ENCODE measurements around the gene INVS.
"Not testable (repeated sequence)": the region's sequence is repeated elsewhere in the genome, so short reads cannot be mapped to it uniquely, and the experiment has no call there.

INVS gene, protein sequence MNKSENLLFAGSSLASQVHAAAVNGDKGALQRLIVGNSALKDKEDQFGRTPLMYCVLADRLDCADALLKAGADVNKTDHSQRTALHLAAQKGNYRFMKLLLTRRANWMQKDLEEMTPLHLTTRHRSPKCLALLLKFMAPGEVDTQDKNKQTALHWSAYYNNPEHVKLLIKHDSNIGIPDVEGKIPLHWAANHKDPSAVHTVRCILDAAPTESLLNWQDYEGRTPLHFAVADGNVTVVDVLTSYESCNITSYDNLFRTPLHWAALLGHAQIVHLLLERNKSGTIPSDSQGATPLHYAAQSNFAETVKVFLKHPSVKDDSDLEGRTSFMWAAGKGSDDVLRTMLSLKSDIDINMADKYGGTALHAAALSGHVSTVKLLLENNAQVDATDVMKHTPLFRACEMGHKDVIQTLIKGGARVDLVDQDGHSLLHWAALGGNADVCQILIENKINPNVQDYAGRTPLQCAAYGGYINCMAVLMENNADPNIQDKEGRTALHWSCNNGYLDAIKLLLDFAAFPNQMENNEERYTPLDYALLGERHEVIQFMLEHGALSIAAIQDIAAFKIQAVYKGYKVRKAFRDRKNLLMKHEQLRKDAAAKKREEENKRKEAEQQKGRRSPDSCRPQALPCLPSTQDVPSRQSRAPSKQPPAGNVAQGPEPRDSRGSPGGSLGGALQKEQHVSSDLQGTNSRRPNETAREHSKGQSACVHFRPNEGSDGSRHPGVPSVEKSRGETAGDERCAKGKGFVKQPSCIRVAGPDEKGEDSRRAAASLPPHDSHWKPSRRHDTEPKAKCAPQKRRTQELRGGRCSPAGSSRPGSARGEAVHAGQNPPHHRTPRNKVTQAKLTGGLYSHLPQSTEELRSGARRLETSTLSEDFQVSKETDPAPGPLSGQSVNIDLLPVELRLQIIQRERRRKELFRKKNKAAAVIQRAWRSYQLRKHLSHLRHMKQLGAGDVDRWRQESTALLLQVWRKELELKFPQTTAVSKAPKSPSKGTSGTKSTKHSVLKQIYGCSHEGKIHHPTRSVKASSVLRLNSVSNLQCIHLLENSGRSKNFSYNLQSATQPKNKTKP

DNA sequence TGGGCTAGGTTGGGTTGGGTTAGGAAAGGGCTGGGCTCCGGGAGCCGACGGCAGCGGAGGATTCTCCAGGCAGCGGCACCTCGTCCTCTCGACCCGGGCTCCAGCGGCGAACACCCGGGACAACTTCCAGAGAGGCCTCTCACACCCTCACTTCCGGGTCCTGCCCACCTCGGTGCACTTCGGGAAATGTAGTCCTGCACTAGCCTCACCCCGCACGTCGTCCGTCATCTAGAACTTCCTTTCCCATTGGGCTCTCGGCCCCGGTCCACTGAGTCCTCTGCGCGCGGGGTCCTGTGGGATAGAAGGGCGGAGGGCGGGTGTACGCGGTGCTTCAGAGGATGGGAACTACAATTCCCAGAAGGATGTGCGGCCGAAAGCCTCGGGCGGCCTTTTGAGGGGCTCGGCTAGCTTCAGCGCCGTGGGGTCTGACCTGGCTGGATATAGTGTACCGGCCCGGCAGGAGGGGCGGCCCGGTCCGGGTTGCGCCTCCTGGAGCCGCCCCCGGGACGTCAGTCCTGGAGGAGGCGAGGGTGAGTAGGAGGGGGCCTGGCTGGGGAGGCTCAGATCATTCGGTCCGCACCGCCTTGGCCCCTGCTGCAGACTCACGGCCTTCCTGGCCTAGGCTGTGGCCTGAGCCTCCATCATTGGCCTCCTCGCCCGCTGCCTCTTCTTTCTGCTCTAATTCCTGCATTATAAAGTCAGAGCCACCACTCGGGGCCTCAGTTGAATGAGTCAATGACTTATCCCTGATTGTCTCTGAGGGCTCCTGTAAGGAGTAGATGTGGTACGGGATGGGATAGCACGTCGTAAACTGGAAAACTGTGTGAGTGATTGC lies at the start of gene INVS, which contains the start of gene ERP44:
TSS of gene INVS (plus strand) at position 357 of the 835 bp plus-strand sequence. CDS start 5,279 bp downstream, outside the sequence.
TSS of gene ERP44 (minus strand) at position 114 of the 835 bp plus-strand sequence. CDS start 160 bp downstream, outside the sequence.
- peak; percentile 99 for DNase-seq

DNA sequence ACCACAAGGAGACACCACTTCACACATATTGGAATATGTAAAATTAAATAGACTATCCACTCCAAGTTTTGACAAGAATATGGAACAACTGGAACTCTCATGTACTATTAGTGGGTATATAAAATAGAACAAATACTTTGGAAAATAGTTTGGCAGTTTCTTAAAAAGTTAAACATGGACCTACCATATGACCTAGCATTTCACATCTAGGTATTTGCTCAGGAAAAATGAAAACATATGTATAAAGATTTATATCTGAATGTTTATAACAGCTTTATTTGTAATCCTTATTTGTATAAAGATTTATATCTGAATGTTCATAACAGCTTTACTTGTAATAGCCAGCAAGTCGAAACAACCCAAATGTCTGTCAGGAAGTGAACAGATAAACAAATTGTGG lies 49.5 kb upstream of the INVS start:
- no peak for DNase-seq

GRCh38 chr9:100052375-100052774 lies 46.7 kb upstream of the INVS start:
- DNase-seq: no peak

GRCh38 chr9:100056561-100056960 lies 42.5 kb upstream of the INVS start:
- DNase-seq: no peak

GRCh38 chr9:100057624-100058023 lies 41.4 kb upstream of the INVS start:
- no peak for DNase-seq

- DNase-seq: no peak
Measured at GRCh38 chr9:100058699-100059579, 40.1 kb upstream of the INVS start.

DNA sequence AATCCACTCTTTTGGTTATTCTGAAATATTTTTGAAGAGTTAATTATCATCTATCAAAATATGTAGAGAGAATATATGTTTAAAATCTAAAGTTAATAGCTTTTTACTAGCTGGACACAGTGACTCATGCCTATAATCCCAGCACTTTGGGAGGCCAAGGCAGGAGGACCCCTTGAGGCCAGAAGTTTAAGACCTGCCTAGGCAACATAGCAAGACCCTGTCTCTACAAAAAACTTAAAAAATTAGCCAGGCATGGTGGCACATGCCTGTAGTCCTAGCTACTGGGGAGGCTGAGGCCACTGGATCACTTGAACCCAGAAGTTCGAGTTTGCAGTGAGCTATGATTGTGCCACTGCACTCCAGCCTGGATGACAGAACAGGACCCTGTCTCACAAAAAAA lies 36.4 kb upstream of the INVS start:
- DNase-seq: not testable (repeated sequence)

- DNase-seq: no peak
Measured at GRCh38 chr9:100063185-100063584, 35.9 kb upstream of the INVS start.

DNA sequence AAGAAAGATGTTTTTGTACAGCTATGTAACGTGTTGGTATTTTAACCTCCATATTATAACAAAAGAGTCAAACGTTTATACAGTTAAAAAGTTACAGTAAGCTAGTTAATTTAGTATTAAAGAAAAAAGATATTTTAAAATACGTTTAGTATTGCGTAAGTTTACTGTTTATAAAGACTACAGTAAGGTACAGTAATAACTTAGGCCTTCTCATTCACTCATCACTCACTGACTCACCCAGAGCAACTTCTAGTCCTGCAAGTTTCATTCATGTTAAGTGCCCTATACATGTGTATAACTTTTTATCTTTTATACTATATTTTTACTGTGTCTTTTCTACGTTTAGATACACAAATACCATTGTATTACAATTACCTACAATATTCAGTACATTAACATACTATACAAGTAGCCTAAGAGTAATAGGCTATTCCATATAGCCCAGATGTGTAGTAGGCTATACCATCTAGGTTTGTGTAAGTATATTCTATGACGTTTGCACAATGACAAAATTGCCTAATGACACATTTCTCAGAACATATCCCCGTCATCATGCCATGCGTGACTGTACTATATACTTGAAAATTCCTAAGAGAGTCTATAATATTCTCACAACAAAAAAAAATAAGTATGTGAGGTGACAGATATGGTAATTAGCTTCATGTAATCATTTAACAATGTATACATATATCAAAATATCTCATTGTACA lies 34.0 kb upstream of the INVS start:
- no peak for DNase-seq

GRCh38 chr9:100066539-100066938 lies 32.5 kb upstream of the INVS start:
- DNase-seq: peak; percentile 68

DNA sequence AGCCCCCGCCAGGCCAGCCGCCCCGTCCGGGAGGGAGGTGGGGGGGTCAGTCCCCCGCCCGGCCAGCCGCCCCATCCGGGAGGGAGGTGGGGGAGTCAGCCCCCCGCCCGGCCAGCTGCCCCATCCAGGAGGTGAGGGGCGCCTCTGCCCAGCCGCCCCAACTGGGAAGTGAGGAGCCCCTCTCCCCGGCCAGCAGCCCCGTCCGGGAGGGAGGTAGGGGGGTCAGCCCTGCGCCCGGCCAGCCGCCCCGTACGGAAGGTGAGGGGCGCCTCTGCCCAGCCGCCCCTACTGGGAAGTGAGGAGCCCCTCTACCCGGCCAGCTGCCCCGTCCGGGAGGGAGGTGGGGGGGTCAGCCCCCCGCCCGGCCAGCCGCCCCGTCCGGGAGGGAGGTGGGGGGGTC lies 31.1 kb upstream of the INVS start:
- DNase-seq: not testable (repeated sequence)

GRCh38 chr9:100069068-100069467 lies 30.0 kb upstream of the INVS start:
- DNase-seq: not testable (repeated sequence)

GRCh38 chr9:100070104-100071041 lies 28.7 kb upstream of the INVS start:
- DNase-seq: no peak

DNA sequence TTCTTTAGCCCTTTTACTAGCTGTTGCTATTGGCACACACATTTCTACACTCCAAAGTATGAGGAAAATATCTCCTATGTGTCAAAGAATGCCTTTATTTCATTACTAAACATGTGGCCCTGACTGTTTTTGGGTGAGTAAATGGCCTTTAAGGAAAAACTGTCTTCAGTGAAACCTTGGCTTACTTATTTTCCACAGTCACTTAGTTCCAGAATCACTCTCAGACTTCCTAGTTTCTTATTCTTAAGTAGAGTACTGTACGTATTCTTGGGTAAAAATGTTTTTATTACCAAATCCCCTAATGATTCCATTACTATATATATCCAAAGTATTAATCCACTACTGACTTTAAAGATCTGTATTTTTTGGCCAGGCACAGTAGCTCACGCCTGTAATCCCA lies 27.8 kb upstream of the INVS start:
- DNase-seq: no peak

DNA sequence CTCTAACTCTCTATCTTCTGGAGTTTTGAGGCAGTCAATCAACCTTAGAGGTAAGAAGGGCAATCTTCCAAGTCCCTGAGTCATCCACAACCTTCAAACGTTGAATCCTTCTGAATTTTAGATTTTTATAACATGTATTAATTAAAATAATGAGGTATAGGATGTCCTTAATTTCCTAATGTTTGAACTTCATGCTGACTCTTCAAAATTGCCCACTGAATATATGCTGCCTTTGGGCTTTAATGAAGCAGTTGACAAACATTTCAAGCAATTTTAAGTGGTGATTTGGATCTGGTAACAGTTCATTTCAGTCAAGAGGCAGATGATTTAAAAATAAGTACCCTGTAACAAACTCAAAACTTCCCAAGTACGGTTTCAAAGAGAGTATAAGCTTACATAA lies 26.2 kb upstream of the INVS start:
- no peak for DNase-seq

GRCh38 chr9:100074093-100074492 lies 24.9 kb upstream of the INVS start:
- no peak for DNase-seq

GRCh38 chr9:100074989-100075388 lies 24.1 kb upstream of the INVS start:
- DNase-seq: peak; percentile 3

- not testable (repeated sequence) for DNase-seq
Measured at GRCh38 chr9:100076256-100076655, 22.8 kb upstream of the INVS start.

- no peak for DNase-seq
Measured at GRCh38 chr9:100082782-100083181, 16.3 kb upstream of the INVS start.

All from NCI-H82 (cell line).